ENCODE measurements around the gene PDXDC1.
"Not testable (repeated sequence)": the region's sequence is repeated elsewhere in the genome, so short reads cannot be mapped to it uniquely, and the experiment has no call there.

Gene PDXDC1

GRCh38 chr16:15046692-15047376, 72.0 kb downstream of the PDXDC1 start:
- no peak overlapping the region for H3K4me2 ChIP-seq (ENCODE audit: low read length)
- H3K9me3 ChIP-seq (replicated peaks; ENCODE audit: low read length) = no peaks in the 10 kb centered on the region
- peaks cover 34% of the 10 kb centered on the region for H3K36me3 ChIP-seq (ENCODE audit: insufficient read depth, low read length)
- H3K4me3 ChIP-seq (ENCODE audit: low read length) = no peak overlapping the region
- H3K27me3 ChIP-seq (ENCODE audit: control insufficient read depth, insufficient read depth, low read length) = no peaks in the 10 kb centered on the region
- H3K4me1 ChIP-seq (ENCODE audit: control insufficient read depth, insufficient read depth, low read length) = peaks cover 7% of the 10 kb centered on the region
- no peak overlapping the region for H3K9ac ChIP-seq (ENCODE audit: low read depth, low read length)

- H3K4me1 ChIP-seq (ENCODE audit: control insufficient read depth, insufficient read depth, low read length) = peaks cover 14% of the 10 kb centered on the region
- peaks cover 19% of the 10 kb centered on the region for H3K36me3 ChIP-seq (ENCODE audit: insufficient read depth, low read length)
Observed at GRCh38 chr16:15049581-15050180, 74.9 kb downstream of the PDXDC1 start.

GRCh38 chr16:15050440-15050839, 75.6 kb downstream of the PDXDC1 start:
- not testable (repeated sequence) for H3K4me3 ChIP-seq (ENCODE audit: low read length); H3K9ac ChIP-seq (ENCODE audit: low read depth, low read length); H3K4me2 ChIP-seq (ENCODE audit: low read length); H3K27me3 ChIP-seq (ENCODE audit: control insufficient read depth, insufficient read depth, low read length); H3K9me3 ChIP-seq (replicated peaks; ENCODE audit: low read length)
- Histone ChIP-seq H3K4me1 (ENCODE audit: control insufficient read depth, insufficient read depth, low read length) (peaks cover 15% of the 10 kb centered on the region), H3K36me3 (ENCODE audit: insufficient read depth, low read length) (peaks cover 19% of the 10 kb centered on the region)

More at GRCh38 chr16:15049581-15050180, 74.9 kb downstream of the PDXDC1 start:
- Histone ChIP-seq H3K4me2 (ENCODE audit: low read length) (no peak overlapping the region), H3K4me3 (ENCODE audit: low read length) (no peak overlapping the region), H3K27me3 (ENCODE audit: control insufficient read depth, insufficient read depth, low read length) (no peaks in the 10 kb centered on the region), H3K9me3 (replicated peaks; ENCODE audit: low read length) (no peaks in the 10 kb centered on the region), H3K9ac (ENCODE audit: low read depth, low read length) (no peak overlapping the region)

- H3K9me3 ChIP-seq (replicated peaks; ENCODE audit: low read length) = no peaks in the 10 kb centered on the region
- no peak overlapping the region for H3K9ac ChIP-seq (ENCODE audit: low read depth, low read length)
- no peak overlapping the region for H3K4me2 ChIP-seq (ENCODE audit: low read length)
- H3K27me3 ChIP-seq (ENCODE audit: control insufficient read depth, insufficient read depth, low read length) = no peaks in the 10 kb centered on the region
- peaks cover 15% of the 10 kb centered on the region for H3K4me1 ChIP-seq (ENCODE audit: control insufficient read depth, insufficient read depth, low read length)
- no peak overlapping the region for H3K4me3 ChIP-seq (ENCODE audit: low read length)
- peaks cover 10% of the 10 kb centered on the region for H3K36me3 ChIP-seq (ENCODE audit: insufficient read depth, low read length)
Observed at GRCh38 chr16:15051387-15051951, 76.6 kb downstream of the PDXDC1 start.

GRCh38 chr16:15052747-15053476, 78.1 kb downstream of the PDXDC1 start:
- no peak overlapping the region for H3K9ac ChIP-seq (ENCODE audit: low read depth, low read length)
- H3K4me1 ChIP-seq (ENCODE audit: control insufficient read depth, insufficient read depth, low read length) = peaks cover 15% of the 10 kb centered on the region
- no peaks in the 10 kb centered on the region for H3K27me3 ChIP-seq (ENCODE audit: control insufficient read depth, insufficient read depth, low read length)
- no peaks in the 10 kb centered on the region for H3K9me3 ChIP-seq (replicated peaks; ENCODE audit: low read length)
- H3K4me3 ChIP-seq (ENCODE audit: low read length) = no peak overlapping the region
- H3K4me2 ChIP-seq (ENCODE audit: low read length) = no peak overlapping the region
- H3K36me3 ChIP-seq (ENCODE audit: insufficient read depth, low read length) = no peaks in the 10 kb centered on the region

GRCh38 chr16:15053904-15054303, 79.1 kb downstream of the PDXDC1 start:
- peaks cover 5% of the 10 kb centered on the region for H3K36me3 ChIP-seq (ENCODE audit: insufficient read depth, low read length)
- peaks cover 15% of the 10 kb centered on the region for H3K4me1 ChIP-seq (ENCODE audit: control insufficient read depth, insufficient read depth, low read length)
- no peak overlapping the region for H3K9ac ChIP-seq (ENCODE audit: low read depth, low read length)
- H3K9me3 ChIP-seq (replicated peaks; ENCODE audit: low read length) = no peaks in the 10 kb centered on the region
- H3K4me2 ChIP-seq (ENCODE audit: low read length) = peak overlapping the region; percentile 75
- H3K27me3 ChIP-seq (ENCODE audit: control insufficient read depth, insufficient read depth, low read length) = no peaks in the 10 kb centered on the region
- H3K4me3 ChIP-seq (ENCODE audit: low read length) = no peak overlapping the region

- H3K4me1 ChIP-seq (ENCODE audit: control insufficient read depth, insufficient read depth, low read length) = peaks cover 13% of the 10 kb centered on the region
- peak overlapping the region; percentile 75 for H3K4me2 ChIP-seq (ENCODE audit: low read length)
- H3K4me3 ChIP-seq (ENCODE audit: low read length) = peak overlapping the region; percentile 99
- no peaks in the 10 kb centered on the region for H3K9me3 ChIP-seq (replicated peaks; ENCODE audit: low read length)
- no peaks in the 10 kb centered on the region for H3K27me3 ChIP-seq (ENCODE audit: control insufficient read depth, insufficient read depth, low read length)
- peaks cover 11% of the 10 kb centered on the region for H3K36me3 ChIP-seq (ENCODE audit: insufficient read depth, low read length)
- H3K9ac ChIP-seq (ENCODE audit: low read depth, low read length) = peak overlapping the region; percentile 95
Observed at GRCh38 chr16:15054357-15055140, 79.7 kb downstream of the PDXDC1 start.

GRCh38 chr16:15055141-15056053, 80.6 kb downstream of the PDXDC1 start:
- Histone ChIP-seq H3K36me3 (ENCODE audit: insufficient read depth, low read length) (peaks cover 13% of the 10 kb centered on the region), H3K4me1 (ENCODE audit: control insufficient read depth, insufficient read depth, low read length) (peaks cover 9% of the 10 kb centered on the region), H3K27me3 (ENCODE audit: control insufficient read depth, insufficient read depth, low read length) (no peaks in the 10 kb centered on the region), H3K9ac (ENCODE audit: low read depth, low read length) (peak overlapping the region; percentile 95), H3K9me3 (replicated peaks; ENCODE audit: low read length) (no peaks in the 10 kb centered on the region), H3K4me3 (ENCODE audit: low read length) (peak overlapping the region; percentile 99), H3K4me2 (ENCODE audit: low read length) (peak overlapping the region; percentile 75)

GRCh38 chr16:15057681-15058417, 83.0 kb downstream of the PDXDC1 start:
- Histone ChIP-seq H3K4me3 (ENCODE audit: low read length) (no peak overlapping the region), H3K9me3 (replicated peaks; ENCODE audit: low read length) (no peaks in the 10 kb centered on the region), H3K4me2 (ENCODE audit: low read length) (no peak overlapping the region), H3K36me3 (ENCODE audit: insufficient read depth, low read length) (peaks cover 33% of the 10 kb centered on the region), H3K27me3 (ENCODE audit: control insufficient read depth, insufficient read depth, low read length) (no peaks in the 10 kb centered on the region), H3K9ac (ENCODE audit: low read depth, low read length) (no peak overlapping the region), H3K4me1 (ENCODE audit: control insufficient read depth, insufficient read depth, low read length) (peaks cover 9% of the 10 kb centered on the region)

- Histone ChIP-seq H3K4me2 (ENCODE audit: low read length) (no peak overlapping the region), H3K4me1 (ENCODE audit: control insufficient read depth, insufficient read depth, low read length) (peaks cover 5% of the 10 kb centered on the region), H3K9me3 (replicated peaks; ENCODE audit: low read length) (no peaks in the 10 kb centered on the region), H3K36me3 (ENCODE audit: insufficient read depth, low read length) (peaks cover 33% of the 10 kb centered on the region), H3K27me3 (ENCODE audit: control insufficient read depth, insufficient read depth, low read length) (no peaks in the 10 kb centered on the region), H3K4me3 (ENCODE audit: low read length) (no peak overlapping the region), H3K9ac (ENCODE audit: low read depth, low read length) (no peak overlapping the region)
Observed at GRCh38 chr16:15059324-15059723, 84.5 kb downstream of the PDXDC1 start.

Data from skeletal muscle satellite cell (primary cell).